ENCODE measurements around the gene KREMEN1. TPM values are rescaled to one million over a fixed set of nuclear protein-coding genes. Genes with fewer than 3 reads are reported as not detected.

Gene KREMEN1
- total RNA-seq, 1 donor from 2014 or later = 1.4 TPM

DNA sequence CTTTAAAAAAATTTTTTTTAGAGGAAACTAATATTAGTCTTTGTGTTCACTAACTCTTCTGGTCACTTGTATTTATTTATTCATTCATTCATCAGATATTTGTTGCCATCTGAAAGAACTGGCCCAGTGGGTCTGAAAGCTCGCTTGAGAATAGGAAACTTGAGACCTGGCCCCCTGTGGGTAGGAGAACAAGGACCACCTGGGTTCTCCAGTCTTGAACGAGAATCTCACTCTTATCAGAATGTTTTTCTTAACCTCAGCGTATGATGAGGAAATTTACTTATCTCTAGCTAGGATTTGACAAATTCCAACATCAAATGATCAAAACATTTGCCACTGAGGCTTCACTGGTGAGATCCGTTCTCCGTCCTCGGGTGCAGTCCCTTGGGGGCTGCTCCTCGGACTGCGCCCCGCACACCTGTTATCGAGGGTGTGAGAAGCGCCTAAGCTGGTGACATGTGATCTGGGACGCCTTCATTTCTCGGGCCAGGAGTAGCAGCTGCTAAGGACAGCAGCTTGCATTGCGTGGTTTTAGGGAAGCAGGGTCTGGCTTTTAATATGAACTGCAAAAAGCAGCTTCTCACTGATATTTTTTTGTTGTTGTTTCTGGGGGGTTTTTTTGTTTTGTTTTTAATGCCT is 17.5 kb upstream of the KREMEN1 start:
- peak overlapping the region; percentile 10 for H3K4me2 ChIP-seq
- no peaks in the 10 kb centered on the region for H3K27me3 ChIP-seq
- H3K9me3 ChIP-seq (ENCODE audit: low read depth) = no peaks in the 10 kb centered on the region
- H3K36me3 Mint-ChIP-seq = peaks cover 25% of the 10 kb centered on the region
- no peak overlapping the region for H2AFZ ChIP-seq (replicated peaks)
- peaks cover 21% of the 10 kb centered on the region for H3K4me1 ChIP-seq
- peak; percentile 36 for DNase-seq (ENCODE audit: low spot score)
- H3K4me3 ChIP-seq = no peak overlapping the region
- no peak overlapping the region for H3K9ac ChIP-seq
- H3K36me3 ChIP-seq = no peaks in the 10 kb centered on the region
- no peak overlapping the region for H3K4me3 Mint-ChIP-seq
- peaks cover 53% of the 10 kb centered on the region for H3K4me1 Mint-ChIP-seq
- H3K27ac ChIP-seq = no peak overlapping the region
- H3K27me3 Mint-ChIP-seq (ENCODE audit: insufficient read depth, low read depth) = peaks cover 8% of the 10 kb centered on the region
- TF ChIP-seq CTCF (IDR thresholded peaks at IDR 0.05) = no peak
- no peak for TF ChIP-seq EZH2 (IDR thresholded peaks at IDR 0.05)
- no peak for TF ChIP-seq EZH2phosphoT487 (IDR thresholded peaks at IDR 0.05)
- peaks cover 6% of the 10 kb centered on the region for H3F3A ChIP-seq (ENCODE audit: low read depth)
- H3K79me2 ChIP-seq (ENCODE audit: low read depth) = no peaks in the 10 kb centered on the region
- no peaks in the 10 kb centered on the region for H3K9me3 Mint-ChIP-seq
- H4K20me1 ChIP-seq (ENCODE audit: low read depth) = peaks cover 20% of the 10 kb centered on the region
- H3K27ac Mint-ChIP-seq = peak overlapping the region; percentile 15

GRCh38 chr22:29056472-29056871 is 16.4 kb upstream of the KREMEN1 start:
- H3K79me2 ChIP-seq (ENCODE audit: low read depth) = no peaks in the 10 kb centered on the region
- Mint-ChIP-seq H3K9me3 (no peaks in the 10 kb centered on the region), H3K4me3 (no peak overlapping the region), H3K27ac (peak overlapping the region; percentile 40), H3K36me3 (peaks cover 21% of the 10 kb centered on the region), H3K27me3 (ENCODE audit: insufficient read depth, low read depth) (peaks cover 5% of the 10 kb centered on the region), H3K4me1 (peaks cover 64% of the 10 kb centered on the region)
- no peak overlapping the region for H3K9ac ChIP-seq
- H3K4me2 ChIP-seq = no peak overlapping the region
- H4K20me1 ChIP-seq (ENCODE audit: low read depth) = peaks cover 20% of the 10 kb centered on the region
- no peak overlapping the region for H3K4me3 ChIP-seq
- H3K36me3 ChIP-seq = no peaks in the 10 kb centered on the region
- H3K27ac ChIP-seq = no peak overlapping the region
- DNase-seq (ENCODE audit: low spot score) = no peak
- no peak overlapping the region for H2AFZ ChIP-seq (replicated peaks)
- peaks cover 21% of the 10 kb centered on the region for H3K4me1 ChIP-seq
- H3F3A ChIP-seq (ENCODE audit: low read depth) = peaks cover 9% of the 10 kb centered on the region
- no peak for TF ChIP-seq EZH2phosphoT487 (IDR thresholded peaks at IDR 0.05)
- TF ChIP-seq CTCF (IDR thresholded peaks at IDR 0.05) = no peak
- no peak for TF ChIP-seq EZH2 (IDR thresholded peaks at IDR 0.05)
- no peaks in the 10 kb centered on the region for H3K9me3 ChIP-seq (ENCODE audit: low read depth)
- H3K27me3 ChIP-seq = no peaks in the 10 kb centered on the region

GRCh38 chr22:29060251-29060869 is 12.5 kb upstream of the KREMEN1 start:
- H3K27me3 ChIP-seq = no peaks in the 10 kb centered on the region
- no peaks in the 10 kb centered on the region for H3K36me3 ChIP-seq
- Mint-ChIP-seq H3K36me3 (peaks cover 8% of the 10 kb centered on the region), H3K9me3 (no peaks in the 10 kb centered on the region), H3K4me1 (peaks cover 48% of the 10 kb centered on the region), H3K27me3 (ENCODE audit: insufficient read depth, low read depth) (peaks cover 14% of the 10 kb centered on the region), H3K4me3 (no peak overlapping the region), H3K27ac (peak overlapping the region; percentile 14)
- no peak overlapping the region for H3K9ac ChIP-seq
- H3K4me2 ChIP-seq = no peak overlapping the region
- H3K27ac ChIP-seq = no peak overlapping the region
- no peak overlapping the region for H3K4me3 ChIP-seq
- H3F3A ChIP-seq (ENCODE audit: low read depth) = peaks cover 4% of the 10 kb centered on the region
- H3K79me2 ChIP-seq (ENCODE audit: low read depth) = no peaks in the 10 kb centered on the region
- no peak for TF ChIP-seq EZH2phosphoT487 (IDR thresholded peaks at IDR 0.05)
- TF ChIP-seq CTCF (IDR thresholded peaks at IDR 0.05) = peak; percentile 14
- no peak for DNase-seq (ENCODE audit: low spot score)
- no peak overlapping the region for H2AFZ ChIP-seq (replicated peaks)
- H3K4me1 ChIP-seq = peaks cover 12% of the 10 kb centered on the region
- no peaks in the 10 kb centered on the region for H3K9me3 ChIP-seq (ENCODE audit: low read depth)
- peaks cover 5% of the 10 kb centered on the region for H4K20me1 ChIP-seq (ENCODE audit: low read depth)

Data from neural progenitor cell (in vitro differentiated cells).